Renal cortex interstitium (tissue), 11 donors: ENCODE data around the gene C1QTNF12. TPM values are rescaled to one million over a fixed set of nuclear protein-coding genes. Genes with fewer than 3 reads are reported as not detected.
A peak's percentile ranks its signal among the peaks of the same experiment; 100 is the strongest.

Experiments used
- DNase-seq, 11 donors: peaks; one replicate each; pipeline ENCODE4 v3.0.0-alpha.2; 2013; ENCODE audit warnings: low read depth in 9 of 11, low spot score in 4 of 11; ENCODE audit errors: extremely low read depth in 1 of 11
- polyA plus RNA-seq, 3 donors: library from polyadenylated mRNA; unstranded; fragments of 120-200 nt; gene quantifications; one replicate each; pipeline ENCODE4 v1.2.1, GENCODE V29; 2013; ENCODE audit not compliant: insufficient read length in 3 of 3

C1QTNF12 gene
- polyA plus RNA-seq, 3 donors = 7.5 to 17.4 (median 12.2) TPM

- no peak for DNase-seq
Measured at GRCh38 chr1:1236176-1236763, 10.3 kb downstream of the C1QTNF12 start.

GRCh38 chr1:1235016-1235744 is 11.3 kb downstream of the C1QTNF12 start:
- no peak for DNase-seq

GRCh38 chr1:1234180-1234808 is 12.2 kb downstream of the C1QTNF12 start:
- DNase-seq = no peak

DNA sequence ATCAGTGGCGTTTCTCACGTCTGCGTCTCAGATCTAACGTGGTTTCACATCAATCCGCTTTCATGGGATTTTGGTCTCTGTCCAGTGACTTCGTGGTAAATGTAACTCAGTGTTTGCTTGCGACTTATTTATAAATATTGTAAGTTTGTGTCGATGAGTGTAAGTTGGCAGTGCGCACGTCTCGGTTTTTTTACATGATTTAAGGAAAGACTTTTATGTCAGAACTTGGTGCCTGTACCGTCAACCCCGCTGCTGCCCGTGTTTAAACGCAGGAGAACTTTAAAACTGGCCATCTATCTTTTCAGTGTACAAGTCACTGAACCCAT is 13.0 kb downstream of the C1QTNF12 start:
- no peak for DNase-seq

- no peak for DNase-seq
Measured at GRCh38 chr1:1232796-1233566, 13.5 kb downstream of the C1QTNF12 start.

DNA sequence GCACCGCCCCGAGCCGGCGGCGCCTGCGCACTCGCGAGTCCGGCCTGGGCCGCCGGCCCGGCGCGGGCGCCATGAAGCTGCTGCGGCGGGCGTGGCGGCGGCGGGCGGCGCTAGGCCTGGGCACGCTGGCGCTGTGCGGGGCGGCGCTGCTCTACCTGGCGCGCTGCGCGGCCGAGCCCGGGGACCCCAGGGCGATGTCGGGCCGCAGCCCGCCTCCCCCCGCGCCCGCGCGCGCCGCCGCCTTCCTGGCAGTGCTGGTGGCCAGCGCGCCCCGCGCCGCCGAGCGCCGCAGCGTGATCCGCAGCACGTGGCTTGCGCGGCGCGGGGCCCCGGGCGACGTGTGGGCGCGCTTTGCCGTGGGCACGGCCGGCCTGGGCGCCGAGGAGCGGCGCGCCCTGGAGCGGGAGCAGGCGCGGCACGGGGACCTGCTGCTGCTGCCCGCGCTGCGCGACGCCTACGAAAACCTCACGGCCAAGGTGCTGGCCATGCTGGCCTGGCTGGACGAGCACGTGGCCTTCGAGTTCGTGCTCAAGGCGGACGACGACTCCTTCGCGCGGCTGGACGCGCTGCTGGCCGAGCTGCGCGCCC is 14.2 kb downstream of the C1QTNF12 start, which contains the start of gene B3GALT6:
TSS of gene B3GALT6 (plus strand) at position 30 of the 588 bp plus-strand sequence. CDS start at position 72, 42 bp downstream.
- no peak for DNase-seq

- DNase-seq = peak; percentile 82 to 96 (median 94)
Measured at GRCh38 chr1:1231400-1232207, 14.9 kb downstream of the C1QTNF12 start, which contains the start of gene SDF4. Gene SDF4 (minus strand): TSS chr1:1232001. CDS start chr1:1228772, 3,229 bp downstream.

- DNase-seq = no peak
Measured at GRCh38 chr1:1230656-1231399, 15.7 kb downstream of the C1QTNF12 start.

- DNase-seq = no peak
Measured at GRCh38 chr1:1229770-1230169, 16.8 kb downstream of the C1QTNF12 start.

GRCh38 chr1:1228596-1229321 is 17.8 kb downstream of the C1QTNF12 start:
- no peak for DNase-seq

DNA sequence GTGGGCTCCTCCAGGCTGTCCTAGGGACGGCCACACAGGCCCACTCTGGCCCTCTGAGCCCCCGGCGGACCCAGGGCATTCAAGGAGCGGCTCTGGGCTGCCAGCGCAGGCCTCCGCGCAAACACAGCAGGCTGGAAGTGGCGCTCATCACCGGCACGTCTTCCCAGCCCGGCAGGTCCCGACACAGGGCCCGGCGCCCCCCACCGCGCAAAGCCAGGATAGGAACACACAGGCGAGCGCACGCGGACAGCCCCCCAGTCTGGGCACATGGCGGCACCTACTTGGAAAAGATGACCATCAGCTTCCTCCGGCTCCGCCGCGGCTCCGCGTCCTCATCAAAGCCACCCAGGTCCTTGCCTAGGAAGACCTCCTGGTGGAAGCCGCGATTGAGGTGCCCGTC is 18.3 kb downstream of the C1QTNF12 start:
- no peak for DNase-seq

- no peak for DNase-seq
Measured at GRCh38 chr1:1227386-1227785, 19.1 kb downstream of the C1QTNF12 start.

- DNase-seq = no peak
Measured at GRCh38 chr1:1226566-1227362, 19.8 kb downstream of the C1QTNF12 start.

GRCh38 chr1:1225913-1226312 is 20.6 kb downstream of the C1QTNF12 start:
- no peak for DNase-seq

DNA sequence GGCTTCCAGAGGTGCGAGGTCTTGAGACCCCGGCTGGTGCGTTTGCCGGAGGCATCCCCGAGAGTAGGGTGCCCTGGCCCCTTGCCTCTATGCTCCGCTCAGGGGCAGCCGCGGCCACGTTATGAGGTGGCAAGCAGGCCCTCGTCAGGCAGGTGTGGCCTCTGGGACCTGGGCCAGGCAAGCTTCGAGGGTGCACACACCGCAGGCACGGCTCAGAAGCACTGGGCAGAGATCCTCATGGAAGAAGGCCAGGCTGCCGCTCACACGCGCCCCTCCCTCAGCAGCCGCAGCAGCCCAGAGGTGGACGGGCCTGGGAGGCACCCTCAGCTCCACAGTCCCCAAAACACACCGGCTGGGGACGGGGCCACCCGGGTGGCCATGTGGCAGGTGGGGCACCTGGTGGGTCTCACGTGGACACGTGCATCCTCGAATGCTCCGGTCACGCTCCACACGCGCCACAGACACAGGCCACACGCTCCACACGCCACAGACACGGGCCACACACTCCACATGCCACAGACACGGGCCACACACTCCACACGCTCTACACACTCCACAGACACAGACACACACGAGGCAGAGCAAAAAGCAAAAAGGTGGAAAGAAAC is 21.2 kb downstream of the C1QTNF12 start:
- DNase-seq = no peak

- DNase-seq = no peak
Measured at GRCh38 chr1:1223891-1224290, 22.6 kb downstream of the C1QTNF12 start.
